ENCODE results near the gene MARCHF2.

MARCHF2 gene

GRCh38 chr19:8455018-8455417, 41.9 kb downstream of the MARCHF2 start:
- no peak for DNase-seq

DNA sequence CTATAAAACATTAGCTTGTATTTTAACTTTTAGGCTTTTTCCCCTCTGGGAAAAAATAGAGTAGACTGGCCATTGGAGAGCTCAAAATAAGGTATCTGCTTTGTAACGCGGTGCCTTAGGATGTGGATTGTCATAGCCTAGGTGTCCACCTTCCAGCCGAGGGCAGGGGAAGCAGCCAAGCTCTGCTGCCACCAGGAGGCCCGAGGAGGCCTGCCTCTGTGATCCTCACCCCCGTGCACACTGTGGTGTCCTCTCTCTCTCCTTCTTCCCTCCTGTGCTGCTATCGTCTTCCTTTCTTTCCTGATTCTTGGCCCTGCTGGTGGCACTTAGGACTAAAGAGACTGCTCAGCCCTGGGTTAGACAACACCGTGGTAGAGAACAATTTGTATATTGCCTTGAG, 43.0 kb downstream of the MARCHF2 start:
- DNase-seq = no peak

DNA sequence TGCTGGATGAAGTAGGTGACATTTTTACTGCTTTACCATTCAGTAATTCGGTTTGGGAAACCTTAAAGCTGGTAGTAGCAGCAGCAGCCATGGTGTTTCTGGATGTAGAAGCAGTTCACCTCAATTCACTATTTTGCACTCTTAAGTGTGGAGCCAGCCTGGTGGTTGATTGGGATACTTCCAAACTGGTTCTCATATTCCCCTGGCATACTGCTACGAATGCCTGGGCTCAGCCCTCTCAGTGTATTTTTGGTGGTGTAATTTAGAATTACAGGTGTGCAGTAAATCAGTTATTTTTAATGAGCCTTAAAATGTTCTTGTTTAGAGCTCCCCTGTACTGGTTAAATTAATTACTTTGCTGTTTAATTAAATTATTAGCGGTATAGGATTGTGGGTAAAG, 44.1 kb downstream of the MARCHF2 start:
- no peak for DNase-seq

GRCh38 chr19:8457827-8458226, 44.7 kb downstream of the MARCHF2 start:
- no peak for DNase-seq

DNA sequence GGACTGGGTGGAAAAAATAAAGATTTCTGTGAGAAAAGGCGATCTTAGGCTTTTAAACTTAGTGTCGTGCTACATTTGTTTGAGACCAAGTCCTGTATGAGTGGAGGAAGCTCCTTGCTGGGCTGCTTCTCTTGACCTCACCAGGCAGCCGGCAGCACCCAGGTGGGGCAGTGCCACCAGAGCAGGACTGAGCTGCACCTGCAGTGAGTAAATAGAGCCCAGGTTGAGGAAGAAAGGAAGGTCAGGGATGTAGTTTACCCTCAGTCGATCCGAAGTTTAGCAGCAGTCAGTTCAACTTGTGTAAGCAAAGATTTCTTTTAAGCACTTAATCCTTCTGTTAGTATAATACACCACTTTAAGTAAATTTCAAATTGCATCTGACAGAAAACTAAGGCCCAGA, 45.3 kb downstream of the MARCHF2 start:
- no peak for DNase-seq

GRCh38 chr19:8459095-8459494, 46.0 kb downstream of the MARCHF2 start:
- DNase-seq = no peak

GRCh38 chr19:8459520-8460270, 46.6 kb downstream of the MARCHF2 start:
- no peak for DNase-seq

DNA sequence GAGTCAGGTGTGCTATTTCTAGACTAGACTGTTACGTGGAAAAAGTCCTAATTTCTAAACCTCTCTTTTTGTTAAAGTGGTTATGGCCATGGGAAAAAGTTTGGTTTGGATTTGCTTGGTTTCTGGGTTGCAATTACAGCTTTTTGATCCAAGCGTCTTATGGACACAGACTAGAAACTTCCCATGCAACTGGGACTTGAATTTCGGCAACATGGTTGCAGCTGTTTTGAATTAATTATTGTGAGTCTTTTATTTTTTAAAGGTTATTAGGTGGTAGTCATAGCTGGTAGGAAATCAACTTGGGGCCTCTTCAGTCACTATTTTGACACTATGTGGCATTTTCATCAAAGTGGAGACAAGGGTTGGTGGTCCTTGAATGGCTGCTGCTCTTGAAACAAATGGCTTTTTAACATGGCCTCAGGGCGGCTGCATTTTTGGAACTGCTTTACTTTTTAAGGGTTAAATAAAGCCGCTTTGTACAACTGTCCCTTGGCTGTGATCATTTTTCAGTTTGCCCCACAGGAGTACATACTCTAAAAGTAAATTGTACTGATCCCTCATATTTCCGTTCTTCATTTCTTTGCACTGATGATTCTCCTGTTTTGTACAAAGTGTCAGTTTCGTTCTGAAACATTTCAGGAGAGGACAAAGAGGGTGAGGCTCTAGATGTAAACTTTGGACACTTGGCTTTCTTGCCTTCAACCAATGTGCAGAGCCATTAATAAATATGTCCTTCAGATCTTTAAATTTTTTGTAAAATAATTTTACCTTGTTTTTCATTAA, 47.6 kb downstream of the MARCHF2 start:
- no peak for DNase-seq

- no peak for DNase-seq
Measured at GRCh38 chr19:8461376-8461775, 48.3 kb downstream of the MARCHF2 start.

DNA sequence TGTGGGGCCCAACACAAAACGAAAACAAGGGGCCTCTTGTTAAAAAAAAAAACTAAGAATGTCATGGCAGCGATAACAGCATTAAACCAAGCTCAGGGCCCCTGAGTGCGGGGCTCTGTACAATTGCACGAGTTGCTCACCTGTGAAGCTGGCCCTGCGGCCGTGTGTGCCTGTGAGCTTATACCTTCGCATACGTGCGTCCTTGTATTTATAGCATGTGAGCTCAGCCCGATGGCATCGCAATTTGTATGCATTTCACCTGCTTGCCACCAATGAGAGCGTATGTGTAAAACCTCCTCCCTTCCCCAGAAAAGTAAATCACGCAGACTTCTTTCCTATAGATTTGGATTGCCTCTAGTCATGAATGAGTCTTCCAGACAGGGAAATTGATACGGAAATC, 48.8 kb downstream of the MARCHF2 start:
- DNase-seq = no peak

GRCh38 chr19:8462571-8462970, 49.5 kb downstream of the MARCHF2 start:
- DNase-seq = no peak

- no peak for DNase-seq
Measured at GRCh38 chr19:8463365-8463764, 50.3 kb downstream of the MARCHF2 start.

- no peak for DNase-seq
Measured at GRCh38 chr19:8466018-8466417, 52.9 kb downstream of the MARCHF2 start.

DNA sequence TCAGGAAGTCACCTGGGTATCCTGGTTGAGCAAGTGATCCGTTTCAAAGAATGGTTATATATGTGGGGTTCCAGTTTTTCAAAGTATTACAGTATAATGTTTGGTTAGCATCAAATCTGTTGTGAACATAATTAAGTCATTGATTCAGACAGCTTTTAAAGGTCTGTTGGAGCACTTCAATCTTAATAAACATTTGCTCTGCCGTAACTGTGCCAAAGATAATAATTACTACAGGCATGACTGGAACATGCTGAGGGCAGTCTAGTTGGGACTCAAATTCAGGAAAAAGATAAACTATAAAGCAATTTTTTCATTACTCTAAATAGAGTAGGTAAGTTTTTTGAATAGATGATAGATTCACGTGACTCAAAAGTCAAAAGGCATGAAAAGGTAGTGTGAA, 55.0 kb downstream of the MARCHF2 start:
- no peak for DNase-seq

DNA sequence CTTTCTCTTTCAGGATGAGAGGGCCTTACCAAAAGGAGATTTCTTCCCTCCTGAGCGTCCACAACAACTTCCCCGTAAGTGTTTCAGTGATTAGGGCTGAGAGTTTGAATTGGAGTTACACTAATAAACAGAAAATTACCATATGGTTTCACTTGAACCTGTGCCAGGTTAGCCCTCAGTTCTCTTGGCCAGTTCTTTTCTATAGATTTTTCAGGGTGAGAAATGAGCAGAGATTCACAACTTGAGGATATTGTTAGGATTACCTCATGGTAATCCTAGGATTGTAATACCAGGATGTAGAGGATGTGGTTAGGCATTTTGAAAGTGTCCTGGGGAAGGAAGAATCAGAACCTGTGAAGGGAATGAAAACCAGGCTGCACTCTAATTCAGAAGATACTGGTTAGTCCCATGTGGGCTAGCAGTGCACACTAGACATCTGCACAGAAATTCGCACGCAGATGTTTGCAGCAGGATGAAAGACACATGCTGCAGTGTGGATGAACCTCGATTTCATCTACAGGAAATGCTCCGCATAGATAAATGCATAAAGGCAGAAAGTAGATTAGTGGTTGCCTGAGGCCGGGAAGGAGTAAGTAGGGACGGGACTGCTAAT, 55.8 kb downstream of the MARCHF2 start:
- no peak for DNase-seq

GRCh38 chr19:8469613-8470368, 56.7 kb downstream of the MARCHF2 start:
- no peak for DNase-seq

GRCh38 chr19:8473648-8474476, 60.8 kb downstream of the MARCHF2 start:
- no peak for DNase-seq

GRCh38 chr19:8475005-8475404, 61.9 kb downstream of the MARCHF2 start:
- DNase-seq = no peak

- DNase-seq = no peak
Measured at GRCh38 chr19:8476524-8476923, 63.4 kb downstream of the MARCHF2 start.

GRCh38 chr19:8477889-8478288, 64.8 kb downstream of the MARCHF2 start:
- no peak for DNase-seq

GRCh38 chr19:8478598-8478997, 65.5 kb downstream of the MARCHF2 start:
- DNase-seq = no peak

- DNase-seq = no peak
Measured at GRCh38 chr19:8481201-8481600, 68.1 kb downstream of the MARCHF2 start.
